HG03135 (cell line): ENCODE measurements around the gene ICAM2.

Source experiments
- ATAC-seq: cut with Tn5 transposase; IDR thresholded peaks from one replicate; pipeline ENCODE4 v1.9.1; 2021; ENCODE audit warnings: mild to moderate bottlenecking, moderate library complexity; ENCODE audit not compliant: unreplicated experiment

The ICAM2 gene

DNA sequence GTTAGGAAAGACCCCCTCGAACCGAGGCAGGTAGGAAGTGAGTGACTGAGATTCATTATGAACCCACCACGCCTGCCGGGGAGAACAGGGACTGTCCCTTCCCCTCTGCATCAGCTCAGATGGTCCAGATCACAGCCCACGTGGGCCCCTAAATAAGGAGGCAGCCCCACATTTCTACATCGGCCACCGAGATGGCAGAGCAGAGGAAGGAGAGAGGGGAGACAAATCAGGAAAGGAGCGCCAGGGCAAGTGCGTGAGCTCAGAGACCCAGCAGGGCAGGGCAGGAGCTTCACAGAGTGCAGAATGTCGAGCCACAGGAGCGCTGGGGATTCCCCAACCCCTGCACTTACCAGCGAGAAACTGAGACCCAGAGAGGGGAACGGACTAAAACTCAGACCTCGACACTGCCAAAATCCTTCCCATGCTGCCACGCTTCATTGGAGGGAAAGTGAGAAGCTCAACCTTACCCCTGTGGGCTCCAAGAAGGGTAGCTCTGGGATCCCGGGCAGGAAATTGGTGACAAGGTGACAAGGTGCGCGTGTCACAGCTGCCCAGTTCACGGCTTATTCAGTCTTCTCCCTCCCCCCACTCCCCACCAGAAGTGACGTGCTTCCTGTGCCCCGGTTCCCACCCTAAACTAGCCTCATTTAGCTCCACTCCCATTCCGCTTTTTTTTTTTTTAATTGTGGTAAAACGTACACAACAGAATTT lies at the start of gene ICAM2:
Gene ICAM2 (minus strand): TSS at position 578 of the 711 bp plus-strand sequence. CDS start 13,942 bp downstream, outside the sequence.
- ATAC-seq = peak; percentile 58

DNA sequence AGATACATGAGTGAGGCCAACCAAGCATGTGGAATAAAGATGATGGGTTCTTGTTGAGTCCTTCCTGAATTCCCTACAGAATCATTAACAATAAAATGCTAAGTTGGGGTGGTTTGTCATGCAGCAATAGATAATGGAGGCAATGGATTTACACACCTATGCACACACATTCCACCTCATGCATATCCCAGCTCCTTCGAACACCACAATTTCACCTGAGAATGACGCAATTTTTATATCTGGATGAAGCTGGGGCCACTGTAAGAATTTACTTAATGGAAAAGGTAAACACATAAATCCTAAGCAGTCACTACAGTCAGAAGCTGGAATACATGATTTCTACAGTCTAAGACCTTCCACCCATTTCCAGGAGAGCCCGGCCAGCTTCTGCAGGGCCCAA lies 49.8 kb upstream of the ICAM2 start:
- no peak for ATAC-seq

DNA sequence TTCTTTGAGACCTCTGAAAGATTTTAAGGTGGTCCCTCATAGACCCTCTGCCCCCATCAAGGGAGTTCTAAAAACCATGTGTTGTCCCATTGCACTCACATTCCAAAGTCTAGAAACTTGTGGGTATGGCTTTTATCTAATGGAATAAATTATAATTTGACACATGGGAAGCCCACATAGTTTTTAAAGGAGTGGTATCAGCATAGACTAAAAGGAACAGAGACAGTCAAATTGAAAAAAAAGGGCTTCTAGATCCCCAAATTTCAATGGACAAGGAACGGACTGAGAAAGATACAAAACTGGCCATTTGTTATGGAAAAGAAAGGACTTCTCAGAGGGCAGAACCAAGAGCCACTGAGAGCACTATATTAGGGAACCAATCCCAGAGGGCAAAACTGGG lies 48.7 kb upstream of the ICAM2 start:
- no peak for ATAC-seq

DNA sequence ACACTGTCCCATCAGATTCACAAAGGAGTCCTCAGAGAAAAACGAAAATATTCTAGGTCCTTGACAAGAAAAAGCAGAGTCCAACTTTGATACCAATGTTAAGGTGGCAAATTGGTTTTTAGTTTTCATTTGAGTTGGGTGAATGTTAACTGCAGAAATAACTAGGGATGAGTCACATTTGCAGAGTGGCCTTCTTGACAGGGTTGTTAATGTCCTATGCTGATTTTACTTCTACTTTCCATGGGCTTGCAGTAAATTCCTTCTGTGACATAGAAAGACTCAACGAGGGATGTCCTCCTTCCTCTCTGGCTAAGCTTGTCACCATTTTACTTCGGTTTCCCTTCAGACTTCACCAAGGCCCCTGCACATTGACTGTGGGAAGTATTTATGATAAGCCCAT lies 47.2 kb upstream of the ICAM2 start:
- ATAC-seq = no peak

DNA sequence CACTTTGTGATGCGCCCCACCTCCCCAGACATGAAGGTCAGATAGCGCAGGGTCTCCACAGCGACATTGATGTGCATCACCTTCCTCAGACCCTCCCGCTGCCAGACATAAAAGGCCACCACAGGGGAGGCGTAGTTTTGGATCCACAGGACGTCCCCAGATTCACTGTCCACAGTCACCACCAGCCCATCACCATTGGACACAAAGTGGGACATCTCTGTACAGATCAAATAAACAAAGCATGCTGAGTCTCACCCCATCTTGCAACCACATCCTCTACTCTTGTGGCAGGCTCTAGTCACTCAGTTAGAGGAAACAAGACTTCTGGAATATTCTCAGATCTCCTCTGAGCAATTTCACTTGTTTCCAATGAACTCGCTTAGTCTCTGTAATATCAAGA lies 46.3 kb upstream of the ICAM2 start:
- ATAC-seq = no peak

DNA sequence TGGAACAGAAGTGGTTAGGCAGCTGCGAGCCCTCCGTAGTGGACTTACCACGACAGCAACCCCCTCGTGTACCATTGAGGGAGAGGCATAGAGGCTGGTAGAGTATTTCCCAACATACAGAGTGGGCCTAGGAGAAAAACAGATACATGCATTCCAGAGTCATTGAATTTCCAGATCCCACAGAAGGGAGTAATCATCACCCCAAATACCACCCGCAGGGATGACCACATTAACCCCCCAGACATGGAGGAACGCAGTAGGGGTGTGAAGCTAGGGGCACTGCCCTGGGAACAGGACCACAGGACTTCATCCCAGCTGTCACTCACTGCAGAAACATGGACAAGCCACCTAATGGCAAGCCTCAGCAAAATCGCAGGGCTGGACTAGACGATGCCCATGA lies 44.7 kb upstream of the ICAM2 start:
- no peak for ATAC-seq

DNA sequence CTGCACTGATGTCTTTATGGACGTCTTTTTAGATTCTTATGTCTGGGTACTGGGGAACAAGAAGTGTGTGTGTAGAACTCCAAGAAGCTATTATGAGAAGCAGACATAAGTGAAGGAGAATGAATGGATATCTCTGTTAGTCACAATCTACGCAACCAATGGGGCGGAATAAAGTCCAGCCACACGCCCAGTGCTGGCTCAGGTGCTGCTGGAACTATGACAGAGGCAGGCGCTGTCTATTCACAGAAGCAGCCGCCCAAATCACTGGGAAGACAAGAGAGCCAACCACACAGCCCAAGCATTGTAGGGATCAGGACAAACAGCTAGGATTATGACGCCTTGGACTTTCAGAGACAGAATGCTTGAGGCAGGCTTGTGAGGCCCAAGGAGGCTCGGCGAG lies 43.9 kb upstream of the ICAM2 start:
- ATAC-seq = no peak

DNA sequence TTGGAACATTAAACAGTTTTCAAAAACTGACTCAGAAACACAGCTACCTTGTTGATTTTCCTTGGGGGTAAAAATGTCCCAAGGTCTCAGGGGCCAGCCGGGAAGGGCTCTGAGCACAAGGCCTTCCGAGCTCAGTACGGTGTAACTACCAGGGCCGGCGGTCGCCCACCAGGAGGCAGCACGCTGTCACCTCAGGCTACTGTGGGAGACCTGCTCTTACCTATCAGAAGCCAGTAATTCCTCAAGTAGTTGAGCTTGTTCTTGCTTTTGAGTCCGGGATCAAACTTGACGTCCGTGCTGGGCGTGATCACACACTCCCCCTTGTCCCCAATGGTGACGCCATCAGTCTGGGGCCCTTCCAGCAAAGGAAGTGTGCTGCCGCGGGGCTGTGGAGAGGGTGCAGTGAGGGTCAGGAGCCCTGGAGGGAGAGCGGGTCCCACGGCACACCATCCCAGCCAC lies 43.4 kb upstream of the ICAM2 start:
- ATAC-seq = no peak

DNA sequence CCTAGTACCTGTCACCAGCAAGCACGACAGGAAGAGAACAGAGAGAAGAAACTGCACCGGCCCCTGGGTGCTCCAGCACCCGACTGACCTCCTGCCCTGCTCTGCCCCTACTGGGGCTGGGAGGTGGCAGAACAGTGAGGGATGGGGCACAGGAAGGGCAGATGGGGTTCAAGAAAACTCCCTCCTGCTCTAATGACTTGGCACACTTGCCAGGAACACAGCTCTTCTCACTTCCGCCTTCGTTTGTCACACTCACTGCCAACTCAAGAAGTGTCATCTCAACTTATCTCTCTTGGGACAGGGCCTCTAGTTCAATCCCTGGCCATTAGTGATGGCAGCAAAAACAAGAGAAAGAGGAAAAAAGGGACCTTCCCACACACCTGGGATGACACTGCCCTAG lies 42.7 kb upstream of the ICAM2 start:
- no peak for ATAC-seq

DNA sequence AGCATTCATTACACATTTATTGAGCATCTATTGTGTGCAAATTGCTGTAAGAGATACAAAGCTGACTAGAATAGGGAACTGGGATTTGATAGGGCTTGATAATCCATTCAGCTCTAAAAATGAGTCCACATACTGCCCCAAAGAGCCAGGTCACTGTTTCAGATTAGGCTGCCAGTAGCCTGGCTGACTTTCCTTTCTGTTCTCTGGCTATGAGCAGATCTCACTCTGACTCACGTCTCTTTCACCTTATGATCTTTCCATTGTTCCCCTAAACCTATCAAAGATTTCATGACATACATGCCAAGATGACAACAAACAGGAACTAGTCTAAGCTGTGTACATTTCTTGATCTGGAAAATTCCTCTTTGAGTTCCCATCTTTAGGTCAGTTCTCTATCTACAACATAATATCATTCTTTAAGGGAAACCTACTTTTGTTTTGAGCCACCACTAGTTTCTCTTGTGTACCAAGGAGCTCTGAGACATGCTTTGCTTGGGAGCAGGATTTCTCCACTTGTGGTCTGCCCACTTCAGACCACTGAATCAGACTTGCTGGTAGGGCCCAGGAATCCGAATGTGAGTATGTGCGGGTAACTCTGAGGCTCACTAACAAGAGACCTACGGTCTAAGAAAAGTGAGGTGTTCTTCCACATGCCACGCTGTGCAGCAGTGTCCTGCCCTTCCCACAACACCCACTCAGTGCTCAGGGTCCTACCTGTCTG lies 40.9 kb upstream of the ICAM2 start:
- ATAC-seq = no peak

DNA sequence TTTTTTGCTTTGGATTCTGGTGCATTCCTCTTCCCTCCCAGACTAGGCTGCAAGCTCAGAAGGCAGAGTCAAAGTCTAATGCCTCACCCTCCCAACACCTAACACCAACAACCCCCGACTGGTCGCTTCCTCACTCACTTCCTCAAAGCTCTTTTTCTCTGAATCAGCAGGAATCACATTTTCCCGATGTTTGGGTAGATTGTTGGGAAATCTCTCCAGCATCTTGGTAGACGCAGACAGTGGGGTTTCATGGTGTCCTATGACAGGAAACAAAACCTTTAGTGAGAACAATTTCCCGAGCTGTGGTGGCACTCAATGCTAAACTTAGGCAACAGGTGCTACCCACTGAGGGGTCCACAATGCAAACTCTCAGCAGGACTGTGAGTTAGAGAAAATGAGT lies 39.9 kb upstream of the ICAM2 start:
- ATAC-seq = no peak

DNA sequence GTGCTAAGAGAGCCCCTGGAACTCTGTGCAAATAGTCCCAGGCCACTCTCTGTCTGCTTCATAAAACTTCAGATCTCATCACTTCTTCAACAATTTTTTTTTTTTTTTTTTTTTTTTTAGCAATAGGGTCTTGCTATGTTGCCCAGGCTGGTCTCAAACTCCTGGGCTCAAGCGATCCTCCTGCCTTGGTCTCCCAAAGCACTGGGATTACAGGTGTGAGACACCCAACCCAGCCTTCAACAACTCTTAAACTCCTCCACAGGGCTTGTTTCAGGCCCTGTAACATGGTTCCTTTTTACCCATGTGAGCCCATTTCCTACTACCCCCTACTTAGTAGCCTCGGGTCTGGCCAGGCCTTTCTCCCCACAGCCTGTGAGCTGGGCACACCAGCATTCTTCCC lies 39.3 kb upstream of the ICAM2 start:
- no peak for ATAC-seq

DNA sequence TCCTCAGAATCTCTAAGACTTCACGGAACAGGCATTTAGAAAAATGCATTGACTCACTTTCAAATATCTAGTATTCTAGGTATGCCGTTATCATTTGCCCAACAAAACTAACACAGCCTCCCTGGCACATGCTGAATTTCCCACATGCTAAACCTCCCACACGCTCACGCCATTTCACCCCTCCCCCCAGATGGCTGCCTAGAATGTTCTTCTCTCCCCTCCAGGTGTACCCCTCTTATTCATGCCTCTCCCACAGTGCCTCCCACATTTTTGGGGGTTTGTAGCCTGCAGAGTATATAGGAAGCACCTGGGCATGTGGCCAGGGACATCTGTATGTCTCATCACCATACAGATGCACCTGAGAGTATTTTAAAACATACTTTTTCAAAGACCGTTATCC lies 38.2 kb upstream of the ICAM2 start:
- no peak for ATAC-seq

DNA sequence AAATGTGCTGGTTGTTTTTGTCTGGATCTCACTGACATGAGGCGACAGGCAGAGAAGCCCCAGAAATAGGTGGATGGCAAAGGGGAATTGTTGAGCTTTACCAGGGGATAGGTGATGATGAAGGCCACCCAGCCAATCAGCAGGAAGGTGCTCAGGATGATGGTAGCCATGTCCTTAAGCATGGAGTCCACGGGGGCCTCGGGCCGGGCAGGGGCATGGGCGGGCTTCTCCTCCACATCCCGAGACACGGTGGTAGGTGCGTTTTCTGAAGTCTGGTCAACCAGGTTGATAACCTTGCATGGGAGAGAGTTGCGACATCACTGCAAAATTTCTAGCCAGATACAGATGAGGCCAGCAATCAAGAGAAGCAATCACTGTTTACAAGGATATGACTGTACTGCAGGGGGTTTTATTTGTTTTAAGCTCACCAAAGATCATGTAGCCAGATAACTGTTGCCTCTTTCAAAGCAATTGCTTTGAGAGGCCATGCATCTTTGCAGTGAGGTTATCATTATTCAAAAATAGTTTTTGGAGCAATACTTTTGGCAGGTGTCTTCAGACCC lies 37.3 kb upstream of the ICAM2 start:
- no peak for ATAC-seq

DNA sequence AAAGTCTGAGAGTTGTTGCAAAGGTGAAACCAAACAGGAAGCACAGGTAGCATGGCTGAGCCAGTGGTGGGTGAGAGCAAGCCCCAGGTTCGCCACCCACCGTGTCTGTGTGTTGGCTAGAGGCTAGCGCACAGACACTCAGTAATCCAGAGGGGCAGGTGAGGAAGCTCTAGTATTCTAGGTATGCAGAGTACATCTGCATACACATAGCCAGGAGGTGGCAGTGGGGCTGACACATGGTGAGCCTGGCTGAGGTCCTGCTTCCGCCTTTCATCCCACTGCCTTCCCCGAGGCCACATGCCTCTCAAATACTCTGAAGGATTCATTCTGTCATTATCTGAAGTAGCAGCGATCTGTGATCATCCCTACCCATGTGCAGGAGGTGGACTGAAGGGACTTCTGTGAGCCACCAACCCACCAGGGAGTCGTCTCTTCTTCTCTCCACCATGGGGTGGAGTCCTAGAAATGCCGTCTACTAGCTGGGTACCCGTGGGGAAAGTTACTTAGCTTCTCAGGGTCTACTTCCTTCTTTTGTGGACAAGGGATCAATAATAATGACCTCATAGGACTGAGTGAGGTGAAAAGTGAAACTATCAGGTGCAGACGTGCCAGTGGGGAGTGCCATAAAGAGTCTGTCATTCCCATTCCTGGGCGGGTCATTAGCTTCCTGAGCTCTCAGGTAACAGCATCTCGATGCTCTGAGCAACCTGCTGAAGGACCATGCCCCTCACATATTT lies 36.0 kb upstream of the ICAM2 start:
- ATAC-seq = peak; percentile 69

DNA sequence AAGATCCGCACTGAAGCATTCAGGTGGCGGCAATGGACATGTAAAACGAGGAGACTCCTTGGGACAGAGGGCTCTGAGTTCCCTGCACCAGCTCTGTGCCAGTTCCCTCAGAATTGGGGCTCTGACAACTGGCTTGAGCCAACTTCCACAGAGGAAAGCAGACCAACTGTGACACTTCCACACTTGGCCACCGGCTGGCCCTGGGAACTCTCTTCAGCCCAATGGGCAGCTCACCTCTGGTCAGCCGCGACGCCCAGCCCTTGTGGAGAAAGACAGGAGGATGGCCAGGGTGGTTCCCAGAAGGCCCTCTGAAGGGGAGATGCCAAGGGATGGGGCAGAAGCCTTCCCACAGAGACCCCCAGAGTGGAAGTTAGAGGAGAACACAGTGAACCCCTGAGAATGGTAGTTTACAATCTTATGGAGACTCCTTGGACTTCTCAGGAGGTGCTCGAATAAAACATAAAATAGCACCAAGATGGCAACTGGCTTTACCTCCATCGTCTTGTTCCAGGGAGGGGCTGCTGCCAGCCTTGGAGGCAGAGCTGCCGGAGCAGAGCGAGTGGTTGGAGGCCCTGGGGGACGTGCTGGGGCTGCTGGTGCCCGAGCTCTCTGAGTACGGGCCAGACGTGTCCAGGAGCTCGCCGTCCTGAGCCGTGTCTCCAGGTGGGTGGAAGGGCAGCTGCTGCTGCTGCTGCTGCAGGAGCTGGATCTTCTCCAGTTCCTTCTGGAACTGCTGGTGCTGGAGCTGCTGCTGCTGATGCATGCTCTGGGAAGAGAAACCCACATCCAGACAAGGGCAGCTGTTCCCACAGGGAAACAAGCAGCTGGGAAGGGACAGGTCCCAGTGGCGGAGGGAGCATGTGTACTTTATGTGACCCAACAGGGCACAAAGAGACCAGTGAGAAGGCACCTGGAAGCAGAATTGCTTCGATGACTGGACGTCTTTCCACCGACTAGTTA lies 35.0 kb upstream of the ICAM2 start:
- no peak for ATAC-seq

DNA sequence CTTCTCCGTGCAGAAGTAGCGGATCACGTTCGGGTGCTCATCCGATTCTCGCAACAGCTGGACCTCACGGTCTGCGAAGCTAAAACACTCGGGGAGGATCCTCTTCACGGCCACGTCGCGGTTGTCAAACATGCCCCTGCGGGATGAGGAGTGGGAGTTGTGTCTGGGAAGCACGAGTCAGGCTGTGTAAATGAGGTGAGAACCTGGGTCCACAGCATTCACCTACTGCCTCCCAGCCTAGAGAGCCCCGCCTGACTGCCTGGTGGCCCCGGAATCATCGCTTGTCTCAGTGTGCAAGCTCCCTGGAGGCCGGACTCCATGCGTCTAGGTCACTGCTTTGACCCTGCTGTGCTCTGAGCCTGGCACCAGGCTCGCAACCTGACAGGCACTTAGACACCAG lies 33.9 kb upstream of the ICAM2 start:
- no peak for ATAC-seq

DNA sequence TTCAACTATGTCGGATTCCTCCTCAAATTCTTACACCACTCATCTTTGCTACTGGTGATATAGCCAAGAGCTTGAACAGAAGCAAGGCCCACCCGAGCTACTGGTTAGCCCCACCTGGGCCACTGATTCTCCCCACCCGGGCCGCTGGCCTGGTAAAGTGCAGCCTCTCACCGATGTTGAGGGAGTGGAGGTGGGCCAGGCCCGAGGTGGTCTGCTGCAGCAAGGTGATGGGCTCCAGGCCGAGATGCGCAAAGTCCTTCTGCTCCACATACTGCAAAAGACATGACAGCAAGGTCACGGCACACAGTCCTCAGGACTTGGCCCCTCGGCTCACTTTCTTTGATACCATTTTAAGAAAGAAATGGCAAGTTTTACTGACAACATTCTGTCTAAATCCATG lies 32.7 kb upstream of the ICAM2 start:
- no peak for ATAC-seq

DNA sequence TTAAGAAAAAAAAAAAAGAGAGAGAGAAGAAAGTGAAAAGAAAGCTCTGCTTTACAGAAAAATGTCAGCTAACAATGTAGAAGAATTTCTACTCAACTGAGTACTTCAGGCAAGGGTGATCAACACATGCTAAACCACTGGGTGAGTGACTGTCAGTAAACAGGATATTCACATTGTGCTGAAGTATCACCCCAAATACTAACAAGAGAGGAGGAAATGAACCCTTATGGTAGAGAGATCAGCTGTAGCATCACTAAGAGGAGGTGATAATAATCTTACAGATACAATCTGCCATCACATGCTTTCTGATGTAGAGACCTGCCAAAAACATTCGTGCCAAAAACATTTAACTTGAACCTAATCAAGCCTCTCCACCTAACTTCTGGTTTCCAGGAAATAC lies 30.7 kb upstream of the ICAM2 start:
- ATAC-seq = no peak

DNA sequence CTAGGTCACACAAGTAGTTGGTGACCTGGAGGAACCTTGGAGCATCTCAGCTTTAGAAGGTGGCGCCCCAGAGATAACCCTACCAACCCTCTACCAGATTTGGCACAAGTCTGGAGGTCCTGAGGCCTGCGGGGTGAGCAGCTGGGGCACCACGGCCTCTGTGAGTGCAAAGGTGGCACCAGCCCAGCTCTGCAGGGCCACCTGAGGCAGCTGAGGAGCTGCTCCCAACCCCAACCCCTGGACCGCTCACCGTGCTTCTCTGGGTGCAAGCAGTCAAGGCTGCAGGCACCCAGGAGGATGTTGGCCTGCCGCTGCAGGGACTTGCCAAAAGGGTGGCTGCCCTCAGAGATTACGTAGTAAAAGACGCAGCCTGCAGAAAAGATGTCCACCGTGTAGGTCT lies 28.4 kb upstream of the ICAM2 start:
- no peak for ATAC-seq
